MM.1S (cell line): Measurements from ENCODE around the gene LMTK3.

ENCODE experiments used
- DNase-seq: peaks from one replicate; pipeline ENCODE4 v3.0.0-alpha.2; 2015
- H2AFZ ChIP-seq: fragments of 300-600 bp; sonication (generic); 2 replicates; pipeline ENCODE4 v1.6.0; 2016; ENCODE audit warnings: antibody characterized with exemption, low read length
- H3F3A ChIP-seq: fragments of 300-600 bp; sonication (generic); 2 replicates; pipeline ENCODE4 v1.6.1; 2016; ENCODE audit warnings: mild to moderate bottlenecking, antibody characterized with exemption, low read length, moderate library complexity, mixed read lengths; ENCODE audit not compliant: insufficient read depth
- H3K27ac ChIP-seq: fragments of 300-600 bp; sonication (generic); 2 replicates; pipeline ENCODE4 v1.5.1; 2016; ENCODE audit warnings: mild to moderate bottlenecking, low read length
- H3K27me3 ChIP-seq: fragments of 300-600 bp; sonication (generic); replicated peaks from 2 replicates; pipeline ENCODE4 v1.6.0; 2016; ENCODE audit warnings: low read length; ENCODE audit not compliant: insufficient read depth
- H3K36me3 ChIP-seq: fragments of 300-600 bp; sonication (generic); replicated peaks from 2 replicates; pipeline ENCODE4 v1.6.1; 2016; ENCODE audit warnings: mild to moderate bottlenecking, low read length, mixed read lengths; ENCODE audit not compliant: insufficient read depth
- H3K4me1 ChIP-seq: fragments of 300-600 bp; sonication (generic); 2 replicates; pipeline ENCODE4 v1.6.1; 2016; ENCODE audit warnings: low read length, mixed read lengths
- H3K4me2 ChIP-seq: fragments of 300-600 bp; sonication (generic); 2 replicates; pipeline ENCODE4 v1.6.0; 2016; ENCODE audit warnings: low read depth, low read length
- H3K4me3 ChIP-seq: fragments of 300-600 bp; sonication (generic); 2 replicates; pipeline ENCODE4 v1.5.1; 2016; ENCODE audit warnings: low read length, mixed read lengths
- H3K79me2 ChIP-seq: fragments of 300-600 bp; sonication (generic); 2 replicates; pipeline ENCODE4 v1.6.1; 2016; ENCODE audit warnings: mixed run types, low read length, mixed read lengths
- H3K9ac ChIP-seq: fragments of 300-600 bp; sonication (generic); 2 replicates; pipeline ENCODE4 v1.6.1; 2016; ENCODE audit warnings: low read length, mixed read lengths
- H3K9me2 ChIP-seq: fragments of 300-600 bp; sonication (generic); replicated peaks from 2 replicates; pipeline ENCODE4 v1.6.1; 2016; ENCODE audit warnings: mild to moderate bottlenecking, low read length, mixed read lengths; ENCODE audit not compliant: insufficient read depth
- H3K9me3 ChIP-seq: fragments of 300-600 bp; sonication (generic); replicated peaks from 2 replicates; pipeline ENCODE4 v1.6.1; 2016; ENCODE audit warnings: mild to moderate bottlenecking, low read length, mixed read lengths; ENCODE audit not compliant: insufficient read depth
- H4K20me1 ChIP-seq: fragments of 300-600 bp; sonication (generic); 2 replicates; pipeline ENCODE4 v1.6.1; 2016; ENCODE audit warnings: mild to moderate bottlenecking, low read length, moderate library complexity, mixed read lengths; ENCODE audit not compliant: insufficient read depth
- EZH2 ChIP-seq: fragments of 300-600 bp; sonication (generic); optimal IDR thresholded peaks from 2 replicates; pipeline ENCODE3; 2017; ENCODE audit warnings: low read depth, mild to moderate bottlenecking, antibody characterized with exemption, low read length, mixed read lengths
- EZH2phosphoT487 ChIP-seq: fragments of 300-600 bp; sonication (generic); IDR thresholded peaks from 2 replicates; pipeline ENCODE4 v1.6.1; 2018; ENCODE audit warnings: antibody characterized with exemption, low read length
- TF ChIP-seq, protein P1 (sequence below): fragments of 300-600 bp; sonication (generic); IDR thresholded peaks from 2 replicates; pipeline ENCODE4 v1.5.1; 2016; ENCODE audit warnings: antibody characterized with exemption, low read length, mixed read lengths

Gene LMTK3

DNA sequence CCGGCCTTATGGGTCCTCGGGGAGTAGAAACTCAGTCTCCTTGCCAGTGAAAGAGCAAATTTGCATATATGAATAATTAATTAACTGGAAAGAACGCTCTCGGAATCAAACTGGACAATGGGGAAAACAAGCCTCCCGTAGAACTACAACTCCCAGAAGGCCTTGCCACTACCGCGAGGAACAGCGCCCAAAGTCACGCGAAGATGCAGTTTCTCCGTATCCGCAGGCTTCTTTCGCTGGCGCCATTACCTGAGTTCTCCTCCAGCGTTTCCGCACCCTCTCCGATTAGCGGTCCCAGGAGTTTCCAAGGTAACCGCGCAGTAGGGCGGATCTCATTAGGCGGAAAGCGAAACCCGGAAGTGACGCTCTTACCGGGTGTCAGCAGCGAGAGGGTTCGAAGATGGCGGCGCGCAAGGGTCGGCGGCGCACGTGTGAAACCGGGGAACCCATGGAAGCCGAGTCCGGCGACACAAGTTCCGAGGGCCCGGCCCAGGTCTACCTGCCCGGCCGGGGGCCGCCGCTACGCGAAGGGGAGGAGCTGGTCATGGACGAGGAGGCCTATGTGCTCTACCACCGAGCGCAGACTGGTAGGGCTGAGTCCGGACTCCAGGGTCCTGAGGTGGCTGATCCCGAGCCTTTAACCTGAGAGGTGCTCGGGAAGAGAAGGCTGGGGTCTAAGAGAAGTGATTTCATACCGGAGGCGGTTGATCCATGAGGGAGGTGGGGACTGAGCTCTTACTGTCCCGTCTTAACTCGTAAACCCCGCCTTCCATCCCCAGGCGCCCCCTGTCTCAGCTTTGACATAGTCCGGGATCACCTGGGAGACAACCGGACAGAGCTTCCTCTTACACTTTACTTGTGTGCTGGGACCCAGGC, 65.8 kb downstream of the LMTK3 start, which contains the start of gene GRWD1:
TSS of gene GRWD1 (plus strand) at position 378 of the 876 bp plus-strand sequence. CDS start at position 401, 23 bp downstream.
- H3K4me1 ChIP-seq: peaks cover 22% of the 10 kb centered on the region
- H3K9me3 ChIP-seq: no peaks in the 10 kb centered on the region
- peak; percentile 96 for DNase-seq
- no peaks in the 10 kb centered on the region for H3K27me3 ChIP-seq
- TF ChIP-seq, protein P1, sequence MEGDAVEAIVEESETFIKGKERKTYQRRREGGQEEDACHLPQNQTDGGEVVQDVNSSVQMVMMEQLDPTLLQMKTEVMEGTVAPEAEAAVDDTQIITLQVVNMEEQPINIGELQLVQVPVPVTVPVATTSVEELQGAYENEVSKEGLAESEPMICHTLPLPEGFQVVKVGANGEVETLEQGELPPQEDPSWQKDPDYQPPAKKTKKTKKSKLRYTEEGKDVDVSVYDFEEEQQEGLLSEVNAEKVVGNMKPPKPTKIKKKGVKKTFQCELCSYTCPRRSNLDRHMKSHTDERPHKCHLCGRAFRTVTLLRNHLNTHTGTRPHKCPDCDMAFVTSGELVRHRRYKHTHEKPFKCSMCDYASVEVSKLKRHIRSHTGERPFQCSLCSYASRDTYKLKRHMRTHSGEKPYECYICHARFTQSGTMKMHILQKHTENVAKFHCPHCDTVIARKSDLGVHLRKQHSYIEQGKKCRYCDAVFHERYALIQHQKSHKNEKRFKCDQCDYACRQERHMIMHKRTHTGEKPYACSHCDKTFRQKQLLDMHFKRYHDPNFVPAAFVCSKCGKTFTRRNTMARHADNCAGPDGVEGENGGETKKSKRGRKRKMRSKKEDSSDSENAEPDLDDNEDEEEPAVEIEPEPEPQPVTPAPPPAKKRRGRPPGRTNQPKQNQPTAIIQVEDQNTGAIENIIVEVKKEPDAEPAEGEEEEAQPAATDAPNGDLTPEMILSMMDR: peak; percentile 21
- no peak for TF ChIP-seq EZH2phosphoT487
- no peak for TF ChIP-seq EZH2
- H3K27ac ChIP-seq: peak within 1 kb of the TSS; percentile 79
- H3K9me2 ChIP-seq: no peaks in the 10 kb centered on the region
- peak within 1 kb of the TSS; percentile 97 for H3K9ac ChIP-seq
- H4K20me1 ChIP-seq: no peaks in the 10 kb centered on the region
- H3K4me2 ChIP-seq: peak within 1 kb of the TSS; percentile 78
- 0 out of 2 replicates have a peak, but pooled peaks cover 5% of the 10 kb centered on the region for H3K36me3 ChIP-seq
- peaks cover 19% of the 10 kb centered on the region for H3F3A ChIP-seq
- peak within 1 kb of the TSS; percentile 36 for H2AFZ ChIP-seq
- H3K79me2 ChIP-seq: peaks cover 39% of the 10 kb centered on the region
- H3K4me3 ChIP-seq: peak within 1 kb of the TSS; percentile 95

GRCh38 chr19:48445256-48445605, 66.4 kb downstream of the LMTK3 start:
- peak overlapping the region; percentile 95 for H3K4me3 ChIP-seq
- H4K20me1 ChIP-seq: no peaks in the 10 kb centered on the region
- H3K9ac ChIP-seq: peak overlapping the region; percentile 97
- 0 out of 2 replicates have a peak, but pooled peaks cover 5% of the 10 kb centered on the region for H3K36me3 ChIP-seq
- DNase-seq: peak; percentile 84
- TF ChIP-seq EZH2phosphoT487 (no peak), EZH2 (no peak)
- TF ChIP-seq, protein P1: peak; percentile 74
- no peaks in the 10 kb centered on the region for H3K9me3 ChIP-seq
- peak overlapping the region; percentile 36 for H2AFZ ChIP-seq
- H3K27me3 ChIP-seq: no peaks in the 10 kb centered on the region
- H3K4me2 ChIP-seq: peak overlapping the region; percentile 78
- peaks cover 22% of the 10 kb centered on the region for H3K4me1 ChIP-seq
- no peaks in the 10 kb centered on the region for H3K9me2 ChIP-seq
- peaks cover 38% of the 10 kb centered on the region for H3K79me2 ChIP-seq
- H3K27ac ChIP-seq: peak overlapping the region; percentile 79
- peaks cover 19% of the 10 kb centered on the region for H3F3A ChIP-seq

- Histone ChIP-seq H3K9ac (peak overlapping the region; percentile 97; the same call in 1 of the 2 replicates), H4K20me1 (no peaks in the 10 kb centered on the region), H3K9me2 (no peaks in the 10 kb centered on the region), H3K4me2 (peak overlapping the region; percentile 78), H3K9me3 (no peaks in the 10 kb centered on the region), H3K4me1 (peaks cover 22% of the 10 kb centered on the region), H3K27ac (peak overlapping the region; percentile 79; the same call in 1 of the 2 replicates), H3F3A (peaks cover 19% of the 10 kb centered on the region), H3K36me3 (0 out of 2 replicates have a peak, but pooled peaks cover 5% of the 10 kb centered on the region), H3K27me3 (no peaks in the 10 kb centered on the region), H3K4me3 (peak overlapping the region; percentile 95), H3K79me2 (peaks cover 38% of the 10 kb centered on the region), H2AFZ (peak overlapping the region; percentile 36)
- TF ChIP-seq EZH2 (no peak), EZH2phosphoT487 (no peak)
- TF ChIP-seq, protein P1: no peak
- no peak for DNase-seq
These were observed 66.8 kb downstream of the LMTK3 start for GRCh38 chr19:48444936-48445200.
